ENCODE measurements around the gene LRIG2.
"Not testable (repeated sequence)": the region's sequence is repeated elsewhere in the genome, so short reads cannot be mapped to it uniquely, and the experiment has no call there.

The LRIG2 gene

GRCh38 chr1:113072141-113072756 lies 749 bp upstream of the LRIG2 start:
- no peak for FAIRE-seq

GRCh38 chr1:113073479-113073950 lies 517 bp downstream of the LRIG2 start:
- FAIRE-seq = no peak

GRCh38 chr1:113074237-113074636 lies 1.2 kb downstream of the LRIG2 start:
- FAIRE-seq = no peak

GRCh38 chr1:113077978-113078377 lies 5.0 kb downstream of the LRIG2 start:
- not testable (repeated sequence) for FAIRE-seq

- no peak for FAIRE-seq
Observed at GRCh38 chr1:113086541-113086940, 13.5 kb downstream of the LRIG2 start.

- no peak for FAIRE-seq
Observed at GRCh38 chr1:113088972-113089371, 16.0 kb downstream of the LRIG2 start.

GRCh38 chr1:113090051-113090450 lies 17.1 kb downstream of the LRIG2 start:
- FAIRE-seq = no peak

- no peak for FAIRE-seq
Observed at GRCh38 chr1:113091988-113092594, 19.1 kb downstream of the LRIG2 start.

- no peak for FAIRE-seq
Observed at GRCh38 chr1:113094506-113094905, 21.5 kb downstream of the LRIG2 start.

- no peak for FAIRE-seq
Observed at GRCh38 chr1:113095790-113096455, 22.9 kb downstream of the LRIG2 start.

- FAIRE-seq = no peak
Observed at GRCh38 chr1:113096493-113096892, 23.5 kb downstream of the LRIG2 start.

- no peak for FAIRE-seq
Observed at GRCh38 chr1:113101588-113101987, 28.6 kb downstream of the LRIG2 start.

GRCh38 chr1:113103048-113103447 lies 30.1 kb downstream of the LRIG2 start:
- FAIRE-seq = no peak

GRCh38 chr1:113103977-113104376 lies 31.0 kb downstream of the LRIG2 start:
- FAIRE-seq = no peak

- FAIRE-seq = no peak
Observed at GRCh38 chr1:113106910-113107309, 33.9 kb downstream of the LRIG2 start.

- FAIRE-seq = no peak
Observed at GRCh38 chr1:113109908-113110554, 37.0 kb downstream of the LRIG2 start.

GRCh38 chr1:113118266-113118665 lies 45.3 kb downstream of the LRIG2 start:
- no peak for FAIRE-seq

GRCh38 chr1:113123737-113124136 lies 50.7 kb downstream of the LRIG2 start:
- FAIRE-seq = no peak

- FAIRE-seq = no peak
Observed at GRCh38 chr1:113124366-113124765, 51.4 kb downstream of the LRIG2 start.

- no peak for FAIRE-seq
Observed at GRCh38 chr1:113125517-113125916, 52.5 kb downstream of the LRIG2 start.

- no peak for FAIRE-seq
Observed at GRCh38 chr1:113126207-113126606, 53.2 kb downstream of the LRIG2 start.

GRCh38 chr1:113128116-113128515 lies 55.1 kb downstream of the LRIG2 start:
- no peak for FAIRE-seq

GRCh38 chr1:113129529-113130185 lies 56.7 kb downstream of the LRIG2 start:
- FAIRE-seq = no peak
